GM18861 (cell line): ENCODE results near the gene BCL6.

Experiments
- ATAC-seq: cut with Tn5 transposase; IDR thresholded peaks from one replicate; pipeline ENCODE4 v1.9.1; 2021; ENCODE audit not compliant: unreplicated experiment

Gene BCL6

GRCh38 chr3:187763850-187764648 is 18.8 kb upstream of the BCL6 start:
- ATAC-seq: no peak

DNA sequence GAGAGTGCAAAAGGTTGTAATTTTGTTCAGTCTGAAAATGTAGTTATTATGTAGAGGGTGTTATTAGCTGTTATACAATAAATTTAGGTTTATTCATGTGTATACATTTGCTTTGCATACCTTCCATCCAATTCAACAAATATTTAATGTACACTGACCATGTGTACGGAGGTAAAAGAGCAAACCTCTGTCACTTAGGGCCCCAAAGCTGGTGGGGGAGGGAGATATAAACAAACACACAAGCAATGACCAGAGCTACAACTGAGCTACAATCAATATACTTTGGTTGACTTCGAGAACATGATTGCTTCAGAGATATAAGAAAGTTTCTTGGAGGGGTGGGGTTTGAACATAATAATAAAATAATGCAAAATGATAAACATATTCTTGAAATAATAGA is 17.5 kb upstream of the BCL6 start:
- ATAC-seq: no peak

- no peak for ATAC-seq
These were observed 14.3 kb upstream of the BCL6 start for GRCh38 chr3:187759601-187760000.

DNA sequence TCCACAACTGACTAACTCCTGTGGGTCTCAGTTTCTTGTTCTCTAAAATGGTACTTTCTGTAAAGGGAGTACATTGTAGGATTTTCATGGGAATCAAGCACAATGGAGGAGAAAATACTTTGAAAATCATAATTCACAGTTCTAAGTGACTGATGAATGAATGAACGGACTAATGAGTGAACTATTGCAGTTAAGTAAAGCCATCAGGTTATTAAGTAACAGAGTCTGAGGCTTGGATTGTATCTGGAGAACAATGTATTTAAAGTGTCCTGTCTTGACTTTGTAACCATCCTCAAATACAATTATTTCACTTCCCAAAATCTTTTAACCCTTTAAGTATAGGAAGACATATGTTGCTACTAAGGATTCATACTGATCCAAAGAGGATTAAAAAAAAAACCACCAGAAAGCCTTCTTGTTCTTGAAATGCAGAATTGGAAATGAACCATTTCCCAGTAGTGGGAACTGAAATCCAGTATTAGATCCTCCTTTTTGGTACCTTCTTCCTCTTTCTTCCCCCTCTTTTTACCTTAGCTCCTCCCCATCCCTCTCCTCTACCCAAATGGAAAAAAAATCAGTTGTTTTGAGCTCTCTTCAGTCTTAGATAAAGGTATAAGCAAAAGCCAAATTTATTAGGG is 13.2 kb upstream of the BCL6 start:
- peak; percentile 77 for ATAC-seq

GRCh38 chr3:187753516-187753915 is 8.2 kb upstream of the BCL6 start:
- ATAC-seq: no peak

DNA sequence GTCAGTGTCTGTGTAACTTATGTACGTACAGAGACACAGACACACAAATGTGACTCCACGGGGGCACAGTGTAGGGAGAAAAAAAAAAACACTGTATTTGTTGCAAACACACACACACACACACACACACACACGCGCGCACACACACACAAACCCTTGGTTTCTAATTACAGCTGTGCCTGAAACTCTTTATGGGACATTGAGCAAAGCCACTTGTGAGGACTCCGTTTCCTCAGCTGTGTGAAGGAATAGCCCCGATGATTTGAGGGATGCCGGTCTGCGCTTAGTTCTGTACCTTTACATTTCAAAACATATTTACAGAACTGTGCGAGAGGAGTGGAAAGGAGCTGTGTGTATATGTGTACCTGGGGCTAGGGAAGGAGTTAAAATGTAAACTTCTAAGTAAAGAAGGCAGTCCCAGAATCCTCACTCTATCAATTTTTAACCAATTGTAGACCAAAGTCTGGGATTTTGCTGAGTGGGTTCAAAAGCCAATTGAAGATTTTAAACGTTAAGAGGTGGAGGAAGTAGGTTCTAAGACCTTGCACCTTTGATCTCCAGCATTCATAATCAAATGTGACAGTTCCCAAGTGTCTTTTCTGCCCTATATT is 5.3 kb upstream of the BCL6 start:
- ATAC-seq: no peak

GRCh38 chr3:187750006-187750512 is 4.8 kb upstream of the BCL6 start:
- no peak for ATAC-seq

DNA sequence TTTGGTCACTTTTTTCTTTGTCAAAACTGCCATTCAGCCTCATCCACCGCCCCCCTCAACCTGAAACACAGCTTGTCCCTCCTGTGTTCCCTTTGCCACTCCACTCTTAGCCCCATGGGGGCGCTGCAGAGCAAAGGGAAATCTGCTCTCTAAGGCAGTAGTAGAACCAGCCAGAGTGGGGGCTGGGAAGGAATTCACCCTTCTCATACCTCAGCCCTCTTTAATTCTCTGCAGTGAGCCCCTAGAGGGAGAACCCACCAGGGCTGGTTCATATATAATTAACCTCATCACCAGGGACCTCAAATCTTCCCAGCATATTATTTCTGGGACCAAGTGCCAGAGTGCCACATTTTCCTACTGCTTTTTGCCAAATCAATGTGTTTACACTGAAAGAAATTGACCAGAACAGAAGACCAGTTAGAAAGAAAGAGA is 2.8 kb upstream of the BCL6 start:
- ATAC-seq: peak; percentile 58

- ATAC-seq: no peak
These were observed 2.2 kb upstream of the BCL6 start for GRCh38 chr3:187747506-187747905.

DNA sequence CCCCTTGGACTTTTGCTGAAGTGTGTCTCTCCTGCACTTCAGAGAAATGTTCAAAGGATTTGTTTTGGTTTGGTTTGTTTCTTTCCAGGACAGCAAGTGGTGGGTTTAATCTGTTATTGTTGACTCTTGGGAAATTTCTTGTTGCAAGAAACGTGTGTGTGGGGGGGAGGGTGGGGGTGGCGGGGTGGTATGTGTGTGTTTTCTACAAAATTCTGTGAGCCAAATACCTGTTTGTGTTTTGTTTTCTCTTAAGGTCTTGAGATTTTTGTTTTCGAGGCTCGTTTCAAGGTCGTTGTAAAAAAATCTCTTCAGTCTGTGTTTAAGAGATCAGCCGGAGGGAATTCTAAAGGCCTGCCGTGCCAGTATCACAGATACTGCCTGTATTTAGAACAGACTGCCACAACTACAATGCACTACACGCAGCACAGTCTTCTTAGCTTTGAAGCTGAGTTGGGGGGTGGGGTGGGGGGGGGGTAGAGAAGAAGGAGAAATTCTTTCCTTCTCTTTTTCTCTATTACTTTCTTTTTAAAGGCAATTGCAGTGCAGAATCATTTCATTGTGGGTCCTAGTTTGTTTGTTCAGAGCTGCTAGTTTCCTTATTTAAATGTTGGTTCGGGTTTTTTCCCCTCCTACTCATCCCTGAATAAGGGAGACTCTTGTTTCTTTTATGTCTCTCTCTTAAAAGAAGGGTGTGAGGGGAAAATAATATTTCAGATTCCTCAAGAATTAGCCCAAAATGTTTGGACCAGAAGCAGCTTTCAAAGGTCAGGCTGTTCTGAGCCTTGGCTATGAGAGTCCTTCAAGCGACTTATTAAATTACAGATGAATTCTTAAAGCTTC is 1.4 kb upstream of the BCL6 start:
- no peak for ATAC-seq

- no peak for ATAC-seq
These were observed 782 bp upstream of the BCL6 start for GRCh38 chr3:187746059-187746441.

- no peak for ATAC-seq
These were observed 808 bp downstream of the BCL6 start for GRCh38 chr3:187744169-187745151.

DNA sequence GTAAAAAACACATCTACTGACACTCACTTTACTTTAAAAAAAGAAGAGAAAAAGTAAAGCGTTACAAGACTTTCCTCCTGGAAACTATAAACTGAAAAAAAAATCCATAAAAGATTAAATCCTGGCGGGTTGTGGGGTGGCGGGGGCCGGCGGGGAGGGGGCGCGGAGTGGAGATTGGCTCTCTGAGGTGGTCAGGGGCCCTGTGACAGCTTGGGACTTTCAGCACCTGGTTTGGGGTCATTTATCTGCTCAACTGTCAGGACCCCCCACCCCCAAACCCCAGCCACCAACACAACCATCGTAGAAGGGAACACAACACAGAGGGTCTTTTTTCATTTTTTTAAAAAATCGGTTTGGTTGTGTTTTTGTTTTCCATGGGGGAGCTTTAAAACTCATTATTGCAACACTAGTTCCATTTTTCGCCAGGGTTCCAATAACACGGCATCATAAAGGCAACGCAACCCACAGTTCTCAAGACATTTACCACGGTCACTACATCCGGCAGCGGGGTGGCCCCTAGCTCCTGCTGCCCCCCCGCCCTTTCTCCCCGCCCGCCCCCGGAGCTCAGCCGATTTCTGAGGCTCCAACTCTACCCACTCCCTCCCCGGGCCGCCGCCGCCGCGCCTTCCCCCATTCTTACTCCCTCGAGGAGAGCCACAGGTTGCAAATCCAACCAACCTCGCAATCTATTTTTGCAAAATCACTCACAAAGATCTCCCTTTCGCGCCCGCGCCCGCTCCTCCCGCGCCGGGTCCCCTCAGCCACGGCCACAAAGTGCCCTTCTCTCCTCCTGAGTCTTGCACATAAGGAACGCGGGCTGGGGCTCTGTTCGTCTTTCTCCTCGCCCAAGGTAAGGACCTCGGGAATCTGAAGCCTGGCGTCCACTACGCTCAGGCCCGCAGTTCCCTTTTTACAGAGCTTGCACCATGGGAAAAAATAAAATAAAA is 1.8 kb downstream of the BCL6 start:
- no peak for ATAC-seq

- ATAC-seq: no peak
These were observed 2.7 kb downstream of the BCL6 start for GRCh38 chr3:187742351-187743171.

DNA sequence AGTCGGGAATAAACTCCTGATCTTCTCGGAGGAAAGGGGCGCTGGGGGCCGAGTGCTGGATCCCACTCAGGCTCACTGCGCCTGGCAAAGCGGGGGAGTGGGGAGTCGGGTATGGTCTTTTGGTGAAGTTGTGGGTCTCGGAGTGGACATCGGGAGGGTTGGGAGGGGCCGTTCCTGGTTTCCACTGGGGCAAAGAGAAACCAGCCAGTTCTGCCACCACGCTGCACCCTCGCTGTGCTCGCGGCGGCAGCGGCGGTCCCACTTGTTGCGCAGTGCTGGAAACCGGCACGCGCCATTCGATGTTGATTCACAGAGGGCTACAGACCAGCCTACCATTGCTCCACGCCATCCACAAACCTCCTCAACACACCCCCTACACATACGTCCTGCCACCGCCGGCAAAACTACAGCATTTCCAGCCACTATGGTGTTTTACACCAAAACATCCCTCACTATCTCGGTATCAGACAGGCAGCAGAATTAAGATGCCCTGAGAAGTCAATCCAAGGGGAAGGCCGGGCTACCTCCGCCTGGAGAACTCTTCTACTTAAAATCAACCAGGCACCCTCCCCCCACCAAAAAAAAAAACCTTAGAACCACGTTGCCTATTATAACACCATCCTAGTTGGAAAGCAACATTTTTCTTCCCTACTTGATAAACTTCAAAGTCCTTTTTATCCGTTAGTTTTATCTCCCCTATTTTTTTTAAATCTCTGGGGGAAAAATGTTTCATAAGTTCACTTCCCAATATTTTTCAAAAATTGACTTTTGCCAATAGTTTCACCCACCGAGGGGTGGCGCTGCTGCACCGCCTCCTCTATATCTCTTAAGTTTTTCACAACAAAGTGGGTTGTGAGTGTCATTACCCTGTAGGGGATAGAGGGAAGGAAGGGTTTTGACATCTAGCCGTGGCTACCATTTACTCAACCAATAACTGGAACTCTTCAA is 3.6 kb downstream of the BCL6 start:
- no peak for ATAC-seq

DNA sequence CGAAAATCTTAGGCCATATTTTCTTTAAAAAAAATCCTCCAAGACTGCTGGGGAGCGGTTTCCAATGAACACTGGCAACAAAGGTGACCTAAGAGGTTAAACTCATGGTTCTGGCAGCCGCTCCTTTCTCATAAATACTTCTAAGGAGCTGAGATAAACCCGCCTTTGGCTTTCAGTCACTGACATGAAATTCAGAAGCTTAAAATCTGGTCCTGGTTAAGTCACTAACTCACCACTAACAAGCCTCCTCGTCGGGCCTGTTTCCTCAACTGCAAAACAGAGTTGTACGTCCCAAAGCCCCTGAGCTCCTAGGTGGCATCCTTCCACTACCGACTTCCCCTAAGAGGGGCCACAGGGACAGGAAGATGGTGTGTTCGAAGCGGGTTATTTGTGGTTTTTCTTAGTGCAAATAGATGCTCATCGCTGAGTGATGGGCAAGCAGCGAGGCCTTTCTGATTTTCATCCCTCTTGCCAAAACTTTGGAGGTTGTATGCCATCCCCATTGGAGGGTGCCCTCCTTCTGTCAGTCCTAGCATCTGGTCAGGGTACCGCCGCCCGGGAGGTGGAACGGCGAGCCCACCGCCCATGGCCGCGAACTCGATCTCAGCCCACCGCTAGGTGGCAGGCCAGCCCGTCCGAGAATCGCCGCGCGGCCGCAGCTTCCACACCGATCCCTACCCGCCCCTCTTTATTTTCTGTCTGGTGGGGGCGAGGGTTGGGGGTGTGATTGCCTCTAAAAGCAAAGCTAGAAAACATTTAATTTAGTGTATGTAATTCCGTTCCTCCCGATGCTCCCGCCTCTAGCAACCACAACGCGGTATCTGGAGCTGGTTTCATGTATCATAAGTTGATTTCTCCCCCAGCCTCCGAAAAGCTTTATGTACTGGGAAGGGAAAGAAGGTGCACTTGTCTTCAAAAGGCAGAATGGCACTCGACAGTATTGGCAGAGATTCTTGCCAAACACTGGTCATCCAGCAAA is 4.6 kb downstream of the BCL6 start:
- ATAC-seq: no peak
